ENCODE data around the gene RUNDC3A.

- TF ChIP-seq, protein P1, sequence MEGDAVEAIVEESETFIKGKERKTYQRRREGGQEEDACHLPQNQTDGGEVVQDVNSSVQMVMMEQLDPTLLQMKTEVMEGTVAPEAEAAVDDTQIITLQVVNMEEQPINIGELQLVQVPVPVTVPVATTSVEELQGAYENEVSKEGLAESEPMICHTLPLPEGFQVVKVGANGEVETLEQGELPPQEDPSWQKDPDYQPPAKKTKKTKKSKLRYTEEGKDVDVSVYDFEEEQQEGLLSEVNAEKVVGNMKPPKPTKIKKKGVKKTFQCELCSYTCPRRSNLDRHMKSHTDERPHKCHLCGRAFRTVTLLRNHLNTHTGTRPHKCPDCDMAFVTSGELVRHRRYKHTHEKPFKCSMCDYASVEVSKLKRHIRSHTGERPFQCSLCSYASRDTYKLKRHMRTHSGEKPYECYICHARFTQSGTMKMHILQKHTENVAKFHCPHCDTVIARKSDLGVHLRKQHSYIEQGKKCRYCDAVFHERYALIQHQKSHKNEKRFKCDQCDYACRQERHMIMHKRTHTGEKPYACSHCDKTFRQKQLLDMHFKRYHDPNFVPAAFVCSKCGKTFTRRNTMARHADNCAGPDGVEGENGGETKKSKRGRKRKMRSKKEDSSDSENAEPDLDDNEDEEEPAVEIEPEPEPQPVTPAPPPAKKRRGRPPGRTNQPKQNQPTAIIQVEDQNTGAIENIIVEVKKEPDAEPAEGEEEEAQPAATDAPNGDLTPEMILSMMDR (IDR thresholded peaks at IDR 0.05): no peak
- TF ChIP-seq POLR2A (IDR thresholded peaks at IDR 0.05): no peak
- TF ChIP-seq EP300 (IDR thresholded peaks at IDR 0.05): no peak
These were observed 47.8 kb downstream of the RUNDC3A start for GRCh38 chr17:44356241-44356640.
